ENCODE data around the gene DEDD2. TPM values are rescaled to one million over a fixed set of nuclear protein-coding genes. Genes with fewer than 3 reads are reported as not detected.

Gene DEDD2
- total and polyA plus RNA-seq, 10 of the 15 experiments (the other 5 are each of a cell fraction or from before 2014, with no cell fraction given), result 2.5 to 24.7 (median 17.6) TPM

DNA sequence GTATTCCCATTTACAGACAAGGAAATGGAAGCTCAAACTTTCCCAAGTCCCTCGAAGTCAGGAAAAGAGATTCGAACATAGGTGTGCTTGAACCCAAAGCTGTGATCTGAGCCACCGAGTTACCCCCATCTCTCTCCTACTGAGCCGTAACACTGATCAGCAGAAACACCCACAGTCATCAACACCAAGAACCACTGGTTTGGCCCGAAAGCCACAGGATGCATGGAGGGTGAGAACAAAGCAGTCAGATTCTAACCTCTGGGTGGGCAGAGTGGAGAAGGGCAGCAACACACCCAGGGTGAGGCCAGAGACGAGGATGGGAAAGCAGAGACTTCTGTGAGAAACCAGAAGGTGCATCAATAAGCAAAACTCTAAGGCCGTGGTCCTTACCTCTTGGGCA is 57.5 kb downstream of the DEDD2 start:
- Histone ChIP-seq H3K27ac (ENCODE audit: control insufficient read depth, insufficient read depth) (no peak overlapping the region), H3K36me3 (ENCODE audit: control insufficient read depth in 2 of 2, insufficient read depth in 2 of 2, low read length in 1 of 2) (no peaks in the 10 kb centered on the region), H3K79me2 (ENCODE audit: control insufficient read depth, insufficient read depth, low read length) (no peaks in the 10 kb centered on the region), H3K9me3 (replicated peaks; ENCODE audit: control insufficient read depth, insufficient read depth, low read length) (no peaks in the 10 kb centered on the region), H2AFZ (ENCODE audit: control insufficient read depth, low read depth, low read length) (no peak overlapping the region), H3K4me1 (ENCODE audit: control insufficient read depth, insufficient read depth, low read length) (peaks cover 2% of the 10 kb centered on the region), H3K4me2 (ENCODE audit: control insufficient read depth, insufficient read depth) (no peak overlapping the region), H3K27me3 (replicated peaks in 1 of 2; ENCODE audit: control insufficient read depth in 2 of 2, insufficient read depth in 2 of 2, low read length in 1 of 2) (peaks cover 0 to 5% of the 10 kb centered on the region in 2 experiments; a peak in 2 of 4 replicates), H4K20me1 (ENCODE audit: control insufficient read depth, insufficient read depth) (no peaks in the 10 kb centered on the region), H3K9ac (ENCODE audit: control insufficient read depth, insufficient read depth, low read length) (no peak overlapping the region), H3K4me3 (no peak overlapping the region)
- DNase-seq (ENCODE audit: low read depth, low spot score) (no peak), ATAC-seq (no peak), FAIRE-seq (no peak)
- POLR2A ChIA-PET, result no interaction called here
- TF ChIP-seq TAF1 (IDR thresholded peaks at IDR 0.05; ENCODE audit: borderline replicate concordance, low read depth, low read length) (no peak), PAX8 (IDR thresholded peaks at IDR 0.05) (no peak), NFYB (IDR thresholded peaks at IDR 0.05; ENCODE audit: insufficient read depth, low read depth, low read length) (no peak), ESRRA (IDR thresholded peaks at IDR 0.05; ENCODE audit: low read length) (no peak), EP300 (IDR thresholded peaks at IDR 0.05; ENCODE audit: borderline replicate concordance in 1 of 2, control insufficient read depth in 1 of 2, low read depth in 2 of 2, low read length in 2 of 2) (no peak), FOXK2 (IDR thresholded peaks at IDR 0.05) (no peak), TCF3 (IDR thresholded peaks at IDR 0.05; ENCODE audit: borderline replicate concordance, insufficient read depth, low read depth, low read length) (no peak), CBX3 (IDR thresholded peaks at IDR 0.05; ENCODE audit: borderline replicate concordance, low read depth) (no peak), JUND (IDR thresholded peaks at IDR 0.05; ENCODE audit: low read depth, low read length) (no peak)
- TF ChIP-seq, protein P1, sequence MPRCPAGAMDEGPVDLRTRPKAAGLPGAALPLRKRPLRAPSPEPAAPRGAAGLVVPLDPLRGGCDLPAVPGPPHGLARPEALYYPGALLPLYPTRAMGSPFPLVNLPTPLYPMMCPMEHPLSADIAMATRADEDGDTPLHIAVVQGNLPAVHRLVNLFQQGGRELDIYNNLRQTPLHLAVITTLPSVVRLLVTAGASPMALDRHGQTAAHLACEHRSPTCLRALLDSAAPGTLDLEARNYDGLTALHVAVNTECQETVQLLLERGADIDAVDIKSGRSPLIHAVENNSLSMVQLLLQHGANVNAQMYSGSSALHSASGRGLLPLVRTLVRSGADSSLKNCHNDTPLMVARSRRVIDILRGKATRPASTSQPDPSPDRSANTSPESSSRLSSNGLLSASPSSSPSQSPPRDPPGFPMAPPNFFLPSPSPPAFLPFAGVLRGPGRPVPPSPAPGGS (IDR thresholded peaks at IDR 0.05; ENCODE audit: borderline replicate concordance, insufficient read depth, low read depth, low read length, poor library complexity, severe bottlenecking), result no peak
- TF ChIP-seq, protein P2, sequence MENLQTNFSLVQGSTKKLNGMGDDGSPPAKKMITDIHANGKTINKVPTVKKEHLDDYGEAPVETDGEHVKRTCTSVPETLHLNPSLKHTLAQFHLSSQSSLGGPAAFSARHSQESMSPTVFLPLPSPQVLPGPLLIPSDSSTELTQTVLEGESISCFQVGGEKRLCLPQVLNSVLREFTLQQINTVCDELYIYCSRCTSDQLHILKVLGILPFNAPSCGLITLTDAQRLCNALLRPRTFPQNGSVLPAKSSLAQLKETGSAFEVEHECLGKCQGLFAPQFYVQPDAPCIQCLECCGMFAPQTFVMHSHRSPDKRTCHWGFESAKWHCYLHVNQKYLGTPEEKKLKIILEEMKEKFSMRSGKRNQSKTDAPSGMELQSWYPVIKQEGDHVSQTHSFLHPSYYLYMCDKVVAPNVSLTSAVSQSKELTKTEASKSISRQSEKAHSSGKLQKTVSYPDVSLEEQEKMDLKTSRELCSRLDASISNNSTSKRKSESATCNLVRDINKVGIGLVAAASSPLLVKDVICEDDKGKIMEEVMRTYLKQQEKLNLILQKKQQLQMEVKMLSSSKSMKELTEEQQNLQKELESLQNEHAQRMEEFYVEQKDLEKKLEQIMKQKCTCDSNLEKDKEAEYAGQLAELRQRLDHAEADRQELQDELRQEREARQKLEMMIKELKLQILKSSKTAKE (IDR thresholded peaks at IDR 0.05; ENCODE audit: low read depth, poor library complexity, severe bottlenecking), result no peak
- RAD21 ChIA-PET (ENCODE audit: unreplicated experiment), result no interaction called here
- WGBS (ENCODE audit: insufficient coverage, insufficient replicate concordance, low lambda C conversion rate, missing lambda C conversion rate), result 13% methylated on average over 7 of the region's 7 CpGs
- CTCF ChIA-PET, result interaction anchor here (1.1 kb wide), 1 partner anchor 57 kb away, joined by 3 read pairs; no protein-coding TSS in a partner anchor
- in situ Hi-C loops (cut with MboI), result no loop called here
- intact Hi-C loops (cut with micrococcal nuclease; ENCODE audit: unreplicated experiment), result no loop called here
- SMC1A ChIA-PET (ENCODE audit: uncharacterized antibody, unreplicated experiment), result no interaction called here
- BruUV-seq (replicated peaks), result no TSS peak

All from GM12878 (cell line).